ENCODE measurements around the gene TRAPPC3L. TPM values are rescaled to one million over a fixed set of nuclear protein-coding genes. Genes with fewer than 3 reads are reported as not detected.
A peak's percentile ranks its signal among the peaks of the same experiment; 100 is the strongest.

The TRAPPC3L gene
- total and polyA plus RNA-seq, 9 of the 15 experiments (the other 6 are each of a cell fraction or from before 2014, with no cell fraction given), result not detected

GRCh38 chr6:116511424-116512110 is 33.9 kb downstream of the TRAPPC3L start, which contains the start of gene CALHM5:
TSS of gene CALHM5 (plus strand) at chr6:116511639. CDS start at chr6:116511697, 58 bp downstream.
- WGBS (ENCODE audit: insufficient coverage, low coverage, missing lambda C conversion rate), result 10% methylated on average over 10 of the region's 10 CpGs
- DNase-seq (ENCODE audit: extremely low read depth in 1 of 4, low spot score in 3 of 4) (peak; percentile 33 to 75 (median 42)), FAIRE-seq (peak; percentile 78), ATAC-seq (peak; percentile 92)
- Histone ChIP-seq H3K9ac (ENCODE audit: insufficient read depth in 1 of 2, low read depth in 2 of 2, low read length in 2 of 2) (peak within 1 kb of the TSS in 1 of 2 experiments; percentile 75; a peak in 1 of 4 replicates), H3K9me1 (ENCODE audit: control insufficient read depth, insufficient read depth, low read length) (no peaks in the 10 kb centered on the region), H3K79me2 (ENCODE audit: control insufficient read depth, insufficient read depth, low read length) (no peaks in the 10 kb centered on the region), H3K36me3 (ENCODE audit: control insufficient read depth, insufficient read depth, low read length) (no peaks in the 10 kb centered on the region), H3K4me1 (replicated peaks in 1 of 2; ENCODE audit: control insufficient read depth in 2 of 2, insufficient read depth in 2 of 2, low read length in 2 of 2) (peaks cover 3 to 6% of the 10 kb centered on the region in 2 experiments; a peak in 3 of 5 replicates), H3K4me3 (no peak within 1 kb of the TSS), H3K9me3 (replicated peaks; ENCODE audit: control insufficient read depth, insufficient read depth, low read depth, low read length) (no peaks in the 10 kb centered on the region), H2AFZ (ENCODE audit: low read depth, low read length) (peak within 1 kb of the TSS; percentile 87), H3K27me3 (ENCODE audit: control insufficient read depth in 2 of 2, insufficient read depth in 2 of 2, low read length in 2 of 2) (no peaks in the 10 kb centered on the region; a peak in 2 of 5 replicates), H3K27ac (ENCODE audit: extremely low read depth, low read depth, low read length) (no peak within 1 kb of the TSS), H4K20me1 (replicated peaks; ENCODE audit: control insufficient read depth, insufficient read depth, low read length) (no peaks in the 10 kb centered on the region), H3K4me2 (ENCODE audit: insufficient read depth, low read length) (peak within 1 kb of the TSS; percentile 63)
- in situ Hi-C loops (cut with MboI), result no loop called here
- BruUV-seq (replicated peaks), result no TSS peak
- intact Hi-C loops (cut with micrococcal nuclease), result loop anchor here (1.0 to 5.0 kb wide), 2 partner anchors 21 to 69 kb away; no protein-coding TSS in a partner anchor
- ChIA-PET CTCF (ENCODE audit: low intra/inter-chr PET ratio) (no interaction called here), POLR2A (interaction anchor here (0.6 to 1.8 kb wide), 10 partner anchors 8 to 116 kb away, joined by 3 to 10 read pairs (median 4); partner anchors contain the start of gene CALHM4)
- TF ChIP-seq ATF1 (CRISPR knock-in tag; IDR thresholded peaks at IDR 0.05) (no peak), ATF1 (tag; IDR thresholded peaks at IDR 0.05) (0 out of 2 replicates have a peak, but pooled peaks have one; percentile 29), MYC (IDR thresholded peaks at IDR 0.05; ENCODE audit: low read depth, low read length) (0 out of 2 replicates have a peak, but pooled peaks have one; percentile 14), MYC (CRISPR knock-in tag; IDR thresholded peaks at IDR 0.05; ENCODE audit: borderline replicate concordance, low read depth) (no peak), MED1 (CRISPR knock-in tag; IDR thresholded peaks at IDR 0.05; ENCODE audit: borderline replicate concordance) (no peak), SNRNP70 (optimal IDR thresholded peaks at IDR 0.05; ENCODE audit: low read depth, low read length) (no peak), CEBPG (CRISPR knock-in tag; IDR thresholded peaks at IDR 0.05) (0 out of 2 replicates have a peak, but pooled peaks have one; percentile 12), CEBPG (tag; conservative IDR thresholded peaks at IDR 0.05 in 1 of 2, IDR thresholded peaks at IDR 0.05 in 1 of 2) (peak in 1 of 2 experiments; percentile 63; a peak in 2 of 4 replicates), ZNF12 (CRISPR knock-in tag; IDR thresholded peaks at IDR 0.05) (no peak), U2AF2 (optimal IDR thresholded peaks at IDR 0.05; ENCODE audit: low read depth, low read length) (no peak), RCOR1 (IDR thresholded peaks at IDR 0.05; ENCODE audit: borderline replicate concordance in 1 of 2, low read depth in 2 of 2, low read length in 2 of 2) (peak in 1 of 2 experiments; percentile 47; a peak in 1 of 4 replicates), HDAC2 (IDR thresholded peaks at IDR 0.05) (peak; percentile 41; the same call in 1 of the 2 replicates), YY1 (IDR thresholded peaks at IDR 0.05; ENCODE audit: borderline replicate concordance in 1 of 3, control insufficient read depth in 1 of 3, extremely low read depth in 1 of 3, insufficient read depth in 3 of 3, insufficient read length in 1 of 3, insufficient replicate concordance in 2 of 3, low read depth in 1 of 3, low read length in 2 of 3) (peak in 1 of 3 experiments; percentile 39), BRCA1 (IDR thresholded peaks at IDR 0.05) (no peak), BRCA1 (CRISPR knock-in tag; IDR thresholded peaks at IDR 0.05) (no peak), ZBTB8A (IDR thresholded peaks at IDR 0.05; ENCODE audit: partially characterized antibody) (no peak), MEF2A (IDR thresholded peaks at IDR 0.05; ENCODE audit: control insufficient read depth, low read depth, low read length) (peak; percentile 83), ATF3 (IDR thresholded peaks at IDR 0.05) (peak; percentile 65), ATF3 (CRISPR knock-in tag; conservative IDR thresholded peaks at IDR 0.05) (no peak), BCOR (IDR thresholded peaks at IDR 0.05) (no peak), ZC3H11A (IDR thresholded peaks at IDR 0.05; ENCODE audit: low read depth, low read length) (no peak), GTF2E2 (tag; IDR thresholded peaks at IDR 0.05) (no peak), ZNF24 (IDR thresholded peaks at IDR 0.05) (peak; percentile 37; the same call in 1 of the 2 replicates), TEAD1 (CRISPR knock-in tag; IDR thresholded peaks at IDR 0.05) (peak in 1 of 2 experiments; percentile 85; a peak in 1 of 4 replicates)
